Epithelial cell of prostate (primary cell): ENCODE data around the gene CGB7.
"Not testable (repeated sequence)": the region's sequence is repeated elsewhere in the genome, so short reads cannot be mapped to it uniquely, and the experiment has no call there.

Source experiments
- DNase-seq: peaks from one replicate; pipeline ENCODE4 v3.0.0-alpha.2; 2011; ENCODE audit warnings: low read depth, low spot score
- H3K27ac ChIP-seq: fragments of 450-650 bp; 2 replicates; pipeline ENCODE4 v1.5.1; 2017; ENCODE audit warnings: mild to moderate bottlenecking

Gene CGB7

DNA sequence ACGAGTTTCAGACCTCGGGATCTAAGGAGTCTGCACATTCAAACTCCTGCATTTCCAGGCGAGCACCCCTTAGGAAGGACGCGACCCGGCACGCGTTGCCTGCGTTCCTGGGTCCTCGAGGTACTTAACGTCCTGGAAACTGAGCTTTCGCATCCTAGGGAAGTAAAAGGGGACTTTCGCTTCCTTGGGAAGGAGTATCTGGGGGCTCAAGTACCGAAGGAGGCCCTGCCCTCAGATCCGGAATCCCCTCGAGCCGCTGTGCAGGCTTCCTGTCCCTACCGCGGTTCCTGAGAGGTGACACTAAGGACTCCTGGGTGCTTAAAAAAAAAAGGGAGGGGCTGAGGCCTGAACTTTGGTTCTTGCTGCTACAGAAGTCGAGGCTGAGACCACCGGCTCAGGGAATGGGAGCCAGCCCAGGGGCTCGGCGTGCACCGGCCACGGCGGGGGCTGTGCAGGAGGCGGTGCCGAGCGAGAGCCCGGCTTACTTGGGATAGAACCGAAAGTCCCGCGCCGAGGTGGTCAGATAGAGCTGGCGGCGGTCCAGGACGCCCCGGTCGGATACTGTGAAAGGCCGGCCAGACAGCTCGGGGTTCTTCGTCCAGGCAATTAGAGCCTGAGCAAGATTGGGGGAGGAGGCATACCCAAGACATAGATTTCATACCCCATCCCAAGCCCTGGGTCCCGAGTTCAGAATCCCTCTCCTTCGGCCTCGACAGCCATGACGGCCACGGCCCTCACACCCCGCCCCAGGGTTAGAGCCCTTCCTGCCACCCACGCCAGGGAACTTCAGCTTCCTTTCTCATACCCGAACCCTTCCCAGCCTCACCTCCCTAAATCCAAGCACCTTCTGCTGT, 38.9 kb downstream of the CGB7 start:
- not testable (repeated sequence) for DNase-seq, H3K27ac ChIP-seq

DNA sequence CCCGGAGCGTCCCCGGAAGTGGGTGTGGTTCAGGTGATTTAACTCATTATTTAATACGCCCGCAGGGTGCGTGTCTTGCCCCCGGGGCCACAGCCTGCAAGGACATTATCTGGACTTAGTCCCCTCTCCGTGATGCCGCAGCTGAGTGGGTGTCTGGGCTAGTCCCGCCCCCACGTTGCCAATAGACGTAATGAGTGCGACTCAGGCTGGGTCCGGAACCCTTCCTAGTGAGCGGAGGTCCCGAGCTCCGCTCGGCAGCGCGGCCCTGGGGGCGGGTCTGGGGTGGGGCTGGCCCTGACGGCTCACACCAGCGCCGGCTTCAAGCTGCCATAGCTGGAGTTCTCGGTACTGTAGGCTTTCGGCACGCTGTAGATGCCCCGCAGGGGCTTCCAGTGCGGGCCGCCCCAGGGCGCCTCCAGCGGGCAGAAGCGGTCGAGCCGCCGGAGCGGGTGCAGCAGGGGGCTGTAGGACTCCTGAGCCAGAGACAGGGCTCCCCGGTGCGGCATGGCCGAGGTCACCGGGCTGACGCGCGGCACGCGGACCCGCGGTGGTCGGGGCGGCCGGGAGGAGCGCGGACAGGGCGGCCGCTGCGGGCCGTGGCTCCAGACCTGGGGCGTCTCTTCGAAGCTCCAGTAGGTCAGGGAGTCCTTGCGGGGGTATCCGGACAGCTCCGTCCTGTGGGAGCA, 39.7 kb downstream of the CGB7 start:
- H3K27ac ChIP-seq = no peak overlapping the region
- DNase-seq = no peak

DNA sequence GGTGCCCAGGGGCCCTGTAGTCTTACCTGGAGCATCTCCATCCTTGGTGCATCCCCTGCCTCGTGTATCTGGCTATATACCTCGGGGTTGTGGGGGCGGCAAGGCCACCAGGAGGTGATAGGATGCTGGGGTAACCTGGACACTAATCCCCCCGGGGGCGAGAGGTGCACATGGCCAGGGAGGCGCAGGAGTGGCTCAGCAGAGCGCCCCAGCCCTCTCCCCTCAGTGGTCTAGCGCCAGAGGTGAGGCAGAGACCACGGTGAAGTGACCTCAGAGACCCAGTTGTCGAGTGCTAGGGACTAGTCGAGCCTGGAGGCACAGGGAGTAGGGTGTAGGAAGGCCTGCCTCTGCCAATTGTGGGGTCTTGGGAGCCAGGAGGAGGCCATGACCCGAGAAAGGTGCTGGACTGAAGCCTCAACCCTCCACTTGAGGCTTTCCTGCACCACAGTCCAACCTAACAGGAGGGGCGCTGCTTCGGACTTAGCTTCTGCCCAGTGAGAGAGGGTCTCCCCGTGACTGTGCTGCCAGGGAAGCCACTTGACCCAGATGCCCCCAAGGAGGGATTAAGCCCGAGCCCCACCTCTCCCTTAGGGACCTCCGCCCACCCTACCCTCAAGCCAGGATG, 40.4 kb downstream of the CGB7 start, which contains the start of gene LHB:
LHB (minus strand) TSS at position 51 of the 625 bp plus-strand sequence; CDS start at position 41, 10 bp downstream.
- no peak for DNase-seq
- no peak within 1 kb of the TSS for H3K27ac ChIP-seq

DNA sequence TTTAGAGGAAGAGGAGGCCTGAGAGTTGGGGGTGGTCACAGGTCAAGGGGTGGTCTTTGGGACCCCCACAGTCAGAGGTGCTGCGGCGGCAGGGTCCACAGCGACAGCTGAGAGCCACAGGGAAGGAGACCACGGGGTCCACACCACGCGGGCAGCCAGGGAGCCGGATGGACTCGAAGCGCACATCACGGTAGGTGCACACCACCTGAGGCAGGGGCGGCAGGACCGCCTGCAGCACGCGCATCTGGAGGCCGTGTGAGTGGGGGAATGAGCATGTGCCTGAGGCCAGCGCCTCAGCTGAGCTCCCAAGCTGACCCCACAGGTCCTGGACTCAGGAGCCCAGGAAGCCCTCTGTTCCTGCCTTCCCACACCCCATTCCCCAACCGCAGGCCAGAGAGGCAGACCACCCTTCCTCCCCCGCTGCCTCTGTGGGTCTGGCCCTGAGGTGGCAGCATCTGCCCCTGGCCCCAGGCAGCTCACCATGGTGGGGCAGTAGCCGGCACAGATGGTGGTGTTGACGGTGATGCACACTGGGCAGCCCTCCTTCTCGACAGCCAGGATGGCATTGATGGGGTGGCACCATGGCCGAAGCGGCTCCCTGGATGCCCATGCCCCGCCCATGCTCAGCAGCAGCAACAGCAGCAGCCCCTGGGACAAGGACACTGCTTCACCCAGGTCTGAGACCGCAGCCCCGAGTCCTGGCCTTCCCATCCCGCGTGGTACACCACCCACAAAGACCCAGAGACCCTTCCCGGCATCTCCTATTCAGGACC, 41.3 kb downstream of the CGB7 start:
- no peak overlapping the region for H3K27ac ChIP-seq
- DNase-seq = no peak

DNA sequence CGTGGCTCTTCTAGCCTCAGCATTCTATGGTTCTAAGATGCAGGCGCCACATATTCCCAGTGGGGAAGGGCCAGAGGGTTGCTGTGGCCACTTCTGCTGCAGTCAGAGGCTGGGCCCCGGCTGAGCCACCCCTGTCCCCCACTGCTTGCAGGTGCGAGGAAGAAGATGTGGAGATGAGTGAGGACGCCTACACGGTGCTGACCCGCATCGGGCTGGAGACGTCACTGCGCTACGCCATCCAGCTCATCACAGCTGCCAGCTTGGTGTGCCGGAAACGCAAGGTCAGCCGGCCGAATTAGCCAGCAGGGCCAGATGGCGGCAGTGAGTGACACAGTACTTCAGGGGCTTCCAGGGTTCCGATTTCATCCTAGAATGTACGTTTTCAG, 42.7 kb downstream of the CGB7 start:
- H3K27ac ChIP-seq = no peak overlapping the region
- no peak for DNase-seq

DNA sequence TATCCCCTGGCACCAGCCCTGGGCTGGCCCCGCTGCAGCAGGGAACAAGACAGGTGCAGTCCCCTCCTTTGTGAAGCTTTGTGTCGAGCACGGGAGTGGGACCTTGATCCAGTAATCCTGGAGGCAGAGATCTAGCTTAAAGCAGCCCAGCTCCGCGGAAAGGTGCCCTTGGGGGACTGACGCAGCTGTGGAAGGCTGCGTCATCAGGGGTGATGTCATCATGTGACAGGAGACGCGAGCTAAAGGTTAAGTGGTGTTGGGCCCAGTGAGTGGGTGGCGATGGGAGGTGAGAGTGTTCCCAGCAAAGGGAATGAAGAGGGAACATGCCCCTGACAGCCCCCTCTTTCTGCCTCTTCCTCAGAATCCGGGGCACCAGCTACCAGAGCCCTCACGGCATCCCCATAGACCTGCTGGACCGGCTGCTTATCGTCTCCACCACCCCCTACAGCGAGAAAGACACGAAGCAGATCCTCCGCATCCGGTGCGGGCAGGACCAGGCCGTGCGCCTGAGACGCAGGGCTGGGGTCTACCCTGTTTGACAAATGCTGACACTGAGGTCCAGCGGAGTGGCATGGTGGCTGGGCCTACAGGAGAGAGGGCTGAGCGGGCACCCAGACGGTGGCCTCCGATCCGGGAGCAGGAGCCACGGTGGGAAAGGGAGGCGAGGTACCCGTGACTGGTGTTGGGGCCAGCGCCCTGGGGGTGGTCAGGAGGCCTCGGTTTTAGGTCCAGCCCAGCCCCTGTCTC, 43.3 kb downstream of the CGB7 start:
- no peak for DNase-seq
- no peak overlapping the region for H3K27ac ChIP-seq

GRCh38 chr19:49011194-49011593, 46.4 kb downstream of the CGB7 start:
- H3K27ac ChIP-seq = no peak overlapping the region
- no peak for DNase-seq

GRCh38 chr19:49010453-49010852, 47.1 kb downstream of the CGB7 start:
- no peak overlapping the region for H3K27ac ChIP-seq
- no peak for DNase-seq

DNA sequence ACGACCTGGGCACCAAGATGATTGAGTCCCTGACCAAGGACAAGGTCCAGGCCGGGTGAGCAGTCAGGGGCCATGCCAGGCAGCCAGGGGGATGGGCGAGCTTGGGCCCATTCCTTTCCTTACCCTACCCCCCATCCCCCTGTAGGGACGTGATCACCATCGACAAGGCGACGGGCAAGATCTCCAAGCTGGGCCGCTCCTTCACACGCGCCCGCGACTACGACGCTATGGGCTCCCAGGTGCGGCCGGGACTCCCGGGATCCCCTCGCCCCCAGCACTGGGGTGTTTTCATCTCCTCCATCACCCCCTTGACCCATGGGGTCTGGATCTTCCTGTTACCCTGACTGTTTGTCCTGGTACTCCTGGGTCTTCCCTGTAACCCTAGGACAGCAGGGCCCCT, 47.7 kb downstream of the CGB7 start:
- H3K27ac ChIP-seq = no peak overlapping the region
- DNase-seq = no peak

DNA sequence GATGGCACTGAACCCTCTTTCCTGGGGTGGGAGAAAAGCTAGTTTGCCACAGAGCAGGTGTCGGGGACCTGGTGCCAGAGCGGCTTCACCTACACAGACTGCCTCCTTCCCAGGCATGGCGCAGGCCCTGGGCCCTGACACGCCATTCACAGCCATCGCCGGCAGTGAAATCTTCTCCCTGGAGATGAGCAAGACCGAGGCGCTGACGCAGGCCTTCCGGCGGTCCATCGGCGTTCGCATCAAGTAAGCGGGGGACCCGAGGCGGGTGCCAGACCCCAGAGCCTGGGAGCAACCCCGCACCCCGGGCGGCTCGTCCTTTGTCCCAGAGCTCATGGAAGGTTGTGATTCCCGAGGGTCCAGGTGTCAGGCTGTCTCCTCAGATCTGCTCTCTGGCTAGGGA, 50.6 kb downstream of the CGB7 start:
- no peak for DNase-seq
- no peak overlapping the region for H3K27ac ChIP-seq

DNA sequence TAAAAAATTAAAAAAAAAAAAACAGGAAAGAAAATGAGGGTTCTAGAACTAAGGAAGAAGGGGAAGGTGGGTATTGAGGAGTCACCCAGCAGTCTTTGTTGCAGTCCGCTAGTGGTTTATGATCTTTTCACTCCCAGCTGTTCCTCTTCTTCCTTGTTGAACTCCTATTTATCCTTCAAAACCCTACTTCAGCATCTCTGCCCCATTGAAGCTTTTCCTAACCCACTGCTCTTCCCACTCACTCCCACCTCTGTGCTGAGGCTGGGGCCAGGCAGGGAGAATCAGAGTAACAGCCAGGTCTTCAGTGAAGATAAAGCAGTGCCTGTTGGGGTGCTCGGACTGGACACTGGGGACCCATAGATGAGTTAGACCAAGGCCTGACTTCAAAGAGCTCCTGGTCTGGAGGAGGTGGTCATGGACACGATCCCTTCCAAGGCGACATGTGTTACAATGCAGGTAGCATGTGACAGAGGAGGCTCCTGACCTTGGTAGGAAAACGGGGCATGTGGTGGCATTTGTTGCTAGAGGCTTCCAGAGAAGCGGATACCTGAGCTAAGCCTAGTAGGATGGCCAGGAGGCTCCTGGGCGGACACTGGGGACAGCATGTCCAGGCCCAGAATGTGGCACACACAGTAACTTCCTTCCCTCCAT, 52.5 kb downstream of the CGB7 start:
- no peak for DNase-seq
- no peak overlapping the region for H3K27ac ChIP-seq
